BE2C (cell line): ENCODE results near the gene COA6.
"Not testable (repeated sequence)": the region's sequence is repeated elsewhere in the genome, so short reads cannot be mapped to it uniquely, and the experiment has no call there.

Experiments used
- DNase-seq: peaks from one replicate; pipeline ENCODE4 v3.0.0-alpha.2; 2020
- H3K27me3 ChIP-seq: fragments of 250-450 bp; sonication (Bioruptor Pico); 2 replicates; pipeline ENCODE4 v1.5.1; 2020; ENCODE audit warnings: mild to moderate bottlenecking
- H3K36me3 ChIP-seq: fragments of 250-450 bp; sonication (Bioruptor Pico); 2 replicates; pipeline ENCODE4 v1.5.1; 2020; ENCODE audit warnings: mild to moderate bottlenecking
- H3K4me1 ChIP-seq: fragments of 250-450 bp; sonication (Bioruptor Pico); 2 replicates; pipeline ENCODE4 v1.5.1; 2020
- H3K4me3 ChIP-seq: 2 replicates; pipeline ENCODE4 v1.5.1; 2011; ENCODE audit warnings: low read depth, low read length
- H3K9me3 ChIP-seq: fragments of 250-450 bp; sonication (Bioruptor Pico); 2 replicates; pipeline ENCODE4 v1.5.1; 2020
- CTCF ChIP-seq: IDR thresholded peaks from 2 replicates; pipeline ENCODE4 v1.5.1; 2012; ENCODE audit warnings: mild to moderate bottlenecking, low read depth, low read length

The COA6 gene

DNA sequence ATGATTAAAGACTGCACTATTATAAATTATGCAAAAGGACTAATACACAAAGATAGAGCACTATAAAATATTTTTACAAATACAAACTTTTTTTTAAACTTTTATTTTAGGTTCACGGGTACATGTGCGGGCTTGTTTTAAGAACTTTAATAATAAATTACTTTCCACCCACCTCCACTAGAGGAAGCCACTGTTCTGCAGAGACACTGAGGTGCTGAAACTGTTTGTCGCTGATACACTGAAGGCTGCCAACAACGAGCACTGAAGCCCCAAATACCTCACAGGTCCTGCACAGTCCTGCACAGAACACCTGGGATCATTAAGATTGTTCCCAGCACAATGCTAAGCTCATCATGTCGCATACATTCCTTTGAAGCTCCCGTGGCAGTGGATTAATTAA is 19.9 kb downstream of the COA6 start:
- Histone ChIP-seq H3K36me3 (peaks cover 8% of the 10 kb centered on the region), H3K4me1 (no peaks in the 10 kb centered on the region), H3K27me3 (no peaks in the 10 kb centered on the region), H3K4me3 (no peak overlapping the region), H3K9me3 (no peaks in the 10 kb centered on the region)
- no peak for DNase-seq
- TF ChIP-seq CTCF = 0 out of 2 replicates have a peak, but pooled peaks have one; percentile 18

- Histone ChIP-seq H3K4me1 (no peaks in the 10 kb centered on the region), H3K27me3 (no peaks in the 10 kb centered on the region), H3K9me3 (no peaks in the 10 kb centered on the region), H3K36me3 (peaks cover 8% of the 10 kb centered on the region), H3K4me3 (no peak overlapping the region)
- TF ChIP-seq CTCF = no peak
- no peak for DNase-seq
Measured at GRCh38 chr1:234395297-234395696, 22.0 kb downstream of the COA6 start.

DNA sequence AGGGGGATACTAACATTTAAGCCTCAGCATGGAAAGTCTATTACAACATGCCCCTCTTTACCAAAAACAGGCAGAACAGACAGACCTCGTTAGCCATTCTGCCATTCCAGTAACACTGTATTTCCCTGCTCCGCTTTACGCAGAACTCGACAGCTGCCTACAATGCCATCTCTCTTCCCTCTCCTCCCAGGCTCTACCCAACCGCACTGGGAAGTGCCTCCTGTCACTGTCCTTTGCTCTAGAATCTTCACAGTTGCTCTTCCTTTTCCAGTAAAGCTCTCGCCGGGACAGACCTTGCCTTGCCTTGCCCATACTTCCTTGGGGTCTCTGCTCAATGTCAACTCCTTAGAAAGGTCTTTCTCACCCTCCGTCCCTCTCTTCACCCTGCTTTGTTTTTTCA is 22.8 kb downstream of the COA6 start:
- peaks cover 8% of the 10 kb centered on the region for H3K36me3 ChIP-seq
- no peak for DNase-seq
- H3K4me3 ChIP-seq = no peak overlapping the region
- no peaks in the 10 kb centered on the region for H3K4me1 ChIP-seq
- H3K27me3 ChIP-seq = no peaks in the 10 kb centered on the region
- TF ChIP-seq CTCF = no peak
- H3K9me3 ChIP-seq = no peaks in the 10 kb centered on the region

DNA sequence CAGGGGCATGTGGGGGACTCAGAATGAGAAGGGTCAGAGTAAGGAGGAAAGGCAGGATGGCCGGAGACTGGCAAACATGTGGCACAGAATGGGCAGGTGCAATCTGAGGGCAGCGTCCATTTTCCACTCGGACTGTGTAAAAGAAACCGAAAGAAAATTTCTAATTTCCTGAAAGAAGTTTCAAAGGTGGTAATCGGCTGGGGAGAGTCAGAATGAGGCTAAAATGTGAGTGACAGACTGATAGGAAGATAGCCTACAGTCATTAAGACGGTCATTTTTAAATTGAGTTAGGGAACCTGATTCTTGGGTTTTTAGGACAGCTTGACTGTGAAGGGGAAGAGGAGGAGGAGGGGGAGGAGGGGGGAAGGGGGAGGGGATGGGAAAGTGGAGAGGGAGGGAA is 23.6 kb downstream of the COA6 start:
- Histone ChIP-seq H3K27me3 (no peaks in the 10 kb centered on the region), H3K9me3 (no peaks in the 10 kb centered on the region), H3K4me3 (no peak overlapping the region), H3K36me3 (peaks cover 7% of the 10 kb centered on the region), H3K4me1 (no peaks in the 10 kb centered on the region)
- TF ChIP-seq CTCF = no peak
- no peak for DNase-seq

DNA sequence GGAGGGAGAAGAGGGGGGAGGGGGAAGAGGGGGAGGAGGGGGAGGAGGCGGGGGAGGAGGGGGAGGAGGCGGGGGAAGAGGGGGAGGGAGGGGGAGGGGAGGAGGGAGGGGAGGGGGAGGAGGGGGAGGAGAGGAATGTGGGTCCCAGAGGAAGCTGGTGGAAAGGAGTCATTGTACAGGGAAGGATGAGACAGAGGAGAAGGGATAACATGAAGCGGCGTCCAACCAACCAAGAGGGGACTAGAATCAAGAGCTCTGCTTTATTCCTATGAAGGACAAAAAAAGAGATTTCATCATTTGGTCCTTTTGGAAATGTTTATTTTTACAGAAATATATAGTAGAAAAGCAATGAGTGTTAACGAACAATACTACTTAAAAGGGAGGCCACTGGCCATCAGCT is 24.5 kb downstream of the COA6 start:
- no peak for TF ChIP-seq CTCF
- no peaks in the 10 kb centered on the region for H3K27me3 ChIP-seq
- H3K4me3 ChIP-seq = no peak overlapping the region
- H3K9me3 ChIP-seq = no peaks in the 10 kb centered on the region
- DNase-seq = no peak
- no peaks in the 10 kb centered on the region for H3K4me1 ChIP-seq
- peaks cover 3% of the 10 kb centered on the region; the same call in 1 of the 2 replicates for H3K36me3 ChIP-seq

- H3K36me3 ChIP-seq = no peaks in the 10 kb centered on the region; the same call in 1 of the 2 replicates
- H3K27me3 ChIP-seq = no peaks in the 10 kb centered on the region
- no peaks in the 10 kb centered on the region for H3K4me1 ChIP-seq
- no peak overlapping the region for H3K4me3 ChIP-seq
- no peak for TF ChIP-seq CTCF
- DNase-seq = no peak
- H3K9me3 ChIP-seq = no peaks in the 10 kb centered on the region
Measured at GRCh38 chr1:234398849-234399381, 25.7 kb downstream of the COA6 start.

DNA sequence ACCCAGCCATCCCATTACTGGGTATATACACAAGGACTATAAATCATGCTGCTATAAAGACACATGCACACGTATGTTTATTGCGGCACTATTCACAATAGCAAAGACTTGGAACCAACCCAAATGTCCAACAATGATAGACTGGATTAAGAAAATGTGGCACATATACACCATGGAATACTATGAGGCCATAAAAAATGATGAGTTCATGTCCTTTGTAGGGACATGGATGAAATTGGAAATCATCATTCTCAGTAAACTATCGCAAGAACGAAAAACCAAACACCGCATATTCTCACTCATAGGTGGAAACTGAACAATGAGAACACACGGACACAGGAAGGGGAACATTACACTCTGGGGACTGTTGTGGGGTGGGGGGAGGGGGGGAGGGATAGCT is 26.3 kb downstream of the COA6 start:
- not testable (repeated sequence) for H3K4me3 ChIP-seq, H3K4me1 ChIP-seq, H3K9me3 ChIP-seq, H3K27me3 ChIP-seq, DNase-seq, H3K36me3 ChIP-seq
